Activated CD8-positive, alpha-beta memory T cell treated with anti-CD3 and anti-CD28 coated beads, Interleukin-2, amount 50 U/mL, for 1 hour (primary cell): ENCODE measurements around the gene GAN.

Experiments
- DNase-seq: peaks from one replicate; pipeline ENCODE4 v3.0.0-alpha.2; 2020; ENCODE audit errors: extremely low read depth

Gene GAN

GRCh38 chr16:81353895-81354294 is 39.1 kb downstream of the GAN start:
- DNase-seq, result no peak

- no peak for DNase-seq
These were observed 43.0 kb downstream of the GAN start for GRCh38 chr16:81357711-81358260.

GRCh38 chr16:81358860-81359259 is 44.1 kb downstream of the GAN start:
- no peak for DNase-seq

DNA sequence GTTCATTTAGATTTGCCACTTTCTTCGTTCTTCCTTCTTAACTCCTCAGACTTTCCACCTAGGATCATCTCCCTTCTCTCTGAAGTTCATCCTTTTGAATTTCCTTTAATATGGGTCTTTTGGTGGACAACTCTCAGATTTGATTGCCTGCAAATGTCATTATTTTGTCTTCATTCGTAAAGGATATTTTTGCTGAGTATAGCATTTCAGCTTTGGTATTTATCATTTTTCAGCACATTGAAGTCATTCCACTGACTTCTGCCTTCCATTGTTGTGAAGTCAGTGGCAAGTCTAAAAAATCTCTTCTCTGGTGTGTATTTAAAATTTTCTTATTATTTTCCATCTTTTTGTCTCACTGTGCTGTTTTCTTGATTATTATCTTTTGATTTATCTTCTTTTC is 45.4 kb downstream of the GAN start:
- no peak for DNase-seq

- DNase-seq, result no peak
These were observed 51.0 kb downstream of the GAN start for GRCh38 chr16:81365731-81366130.

DNA sequence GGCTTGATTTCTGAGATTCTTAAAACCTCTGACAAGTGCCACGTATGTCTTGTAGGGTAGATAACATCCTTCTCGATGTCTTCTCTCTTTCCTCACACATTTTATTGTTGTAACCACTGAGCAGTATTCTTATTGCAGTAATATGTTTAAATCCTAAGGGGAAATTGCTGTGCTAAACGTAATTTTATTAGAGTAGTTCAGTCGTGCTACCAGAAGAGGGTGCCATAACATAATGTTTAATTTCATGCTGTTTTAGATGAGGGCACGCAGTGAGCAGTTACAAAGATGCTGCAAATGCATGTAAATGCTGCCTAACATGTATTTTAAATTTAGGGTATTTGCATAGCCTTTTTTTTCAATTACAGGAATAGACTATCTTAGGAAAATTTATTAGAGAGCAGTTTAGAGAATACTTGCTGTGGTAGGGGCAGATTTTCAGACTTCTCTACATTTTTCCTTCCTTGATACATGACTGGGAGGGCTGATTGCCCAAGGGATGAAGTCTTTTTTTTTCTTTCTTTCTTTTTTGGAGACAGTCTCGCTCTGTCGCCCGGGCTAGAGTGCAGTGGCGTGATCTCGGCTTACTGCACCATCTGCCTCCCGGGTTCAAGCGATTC is 51.7 kb downstream of the GAN start:
- no peak for DNase-seq

DNA sequence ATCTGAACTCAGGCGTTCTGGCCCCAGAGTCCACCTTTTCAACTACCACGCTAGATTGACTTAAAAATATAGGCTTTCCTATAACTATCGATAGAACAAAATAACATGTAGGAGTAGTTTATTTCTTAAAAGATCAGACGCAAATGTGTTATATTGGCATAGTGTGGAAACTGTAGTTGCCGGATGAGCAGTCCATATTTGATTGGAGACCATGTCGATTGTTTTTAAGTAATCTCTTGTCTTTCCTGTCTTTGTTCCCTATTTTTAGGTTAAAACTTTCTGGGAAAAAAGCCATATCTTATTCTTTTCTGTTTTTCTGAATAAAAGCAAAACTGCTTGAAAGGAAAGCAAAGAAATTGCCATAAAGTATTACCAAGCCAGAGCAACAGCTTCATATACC is 53.1 kb downstream of the GAN start:
- no peak for DNase-seq

DNA sequence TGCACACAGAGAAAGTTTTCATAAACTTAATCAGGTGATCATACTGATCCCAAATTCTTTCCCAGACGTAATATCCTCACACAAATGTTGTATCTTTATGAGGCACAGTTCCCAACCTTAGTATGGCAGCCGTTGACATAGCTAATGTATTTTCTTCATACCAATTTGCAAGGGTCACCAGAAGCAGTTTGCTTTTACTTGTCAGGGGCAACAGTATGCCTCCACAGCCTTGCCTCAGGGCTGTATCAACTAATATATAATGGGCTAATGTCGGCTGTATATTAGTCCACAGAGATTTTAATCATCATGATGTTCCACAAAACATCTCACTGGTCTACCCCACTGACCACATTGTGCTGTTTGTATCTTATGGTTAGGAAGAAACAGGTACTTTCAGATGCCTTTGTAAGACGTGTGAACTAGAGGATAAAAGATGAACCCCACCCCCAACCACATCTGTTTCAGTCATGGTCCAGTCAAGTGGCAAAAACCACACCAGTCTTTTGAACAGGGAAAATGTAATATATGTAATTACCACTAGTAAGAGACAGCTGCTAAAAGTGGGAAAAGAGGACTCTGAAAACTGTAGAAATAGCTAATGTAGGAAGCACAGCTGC is 55.2 kb downstream of the GAN start:
- no peak for DNase-seq

DNA sequence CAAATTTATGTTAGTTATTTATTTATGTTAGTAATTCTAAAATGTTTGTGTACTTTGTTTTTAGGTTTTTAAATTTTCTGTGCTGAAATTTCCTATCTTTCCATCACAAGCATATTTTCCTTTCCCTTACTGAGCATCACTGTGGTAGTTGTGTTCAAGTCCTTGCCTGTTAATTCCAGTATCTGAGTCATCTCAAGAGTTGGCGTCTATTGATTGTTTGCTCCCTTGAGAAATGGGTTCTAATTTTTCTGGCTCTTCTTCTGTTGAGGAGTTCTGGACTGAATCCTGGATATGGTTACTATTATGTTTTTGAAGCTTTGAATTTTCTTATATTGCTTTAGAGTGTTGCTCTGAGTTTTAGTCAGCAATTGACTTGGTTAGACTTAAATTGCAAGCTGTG is 56.3 kb downstream of the GAN start:
- no peak for DNase-seq

DNA sequence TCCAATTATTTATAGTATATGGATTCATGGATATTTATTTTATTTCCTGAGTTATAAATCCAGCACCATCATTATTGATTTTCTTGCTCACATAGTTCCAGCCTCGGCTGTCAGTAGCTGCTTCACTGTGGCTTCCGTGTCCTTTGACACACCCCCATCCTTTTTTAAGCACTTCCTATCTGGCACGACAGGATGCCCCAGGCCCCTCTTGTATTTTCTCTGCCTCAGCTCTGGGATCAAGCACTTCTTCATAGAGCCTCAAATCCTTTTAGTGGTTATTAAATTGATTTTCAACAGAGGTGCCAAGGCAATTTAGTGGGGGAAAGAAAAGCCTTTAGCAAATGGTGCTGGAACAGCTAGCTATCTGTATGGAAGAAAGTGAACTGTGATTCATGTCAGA is 59.8 kb downstream of the GAN start:
- DNase-seq, result no peak

DNA sequence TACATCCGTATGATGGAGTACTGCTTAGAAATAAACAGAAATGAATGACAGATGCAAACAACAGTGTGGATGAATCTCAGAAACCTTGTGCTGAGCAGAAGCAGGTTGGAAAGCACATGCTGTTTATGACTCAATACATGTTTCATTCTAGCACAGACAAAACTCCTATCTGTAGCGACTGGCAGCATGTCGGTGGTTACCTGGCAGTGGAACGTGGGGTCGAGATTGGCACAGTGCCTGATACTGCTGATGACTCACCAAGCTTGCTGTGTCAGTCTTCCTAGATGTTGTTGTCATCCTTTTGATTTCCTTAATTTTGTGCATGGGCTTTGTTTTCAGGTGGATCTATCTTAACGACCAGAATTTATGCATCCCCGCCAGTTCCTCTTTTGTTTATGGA is 62.1 kb downstream of the GAN start:
- DNase-seq, result no peak

DNA sequence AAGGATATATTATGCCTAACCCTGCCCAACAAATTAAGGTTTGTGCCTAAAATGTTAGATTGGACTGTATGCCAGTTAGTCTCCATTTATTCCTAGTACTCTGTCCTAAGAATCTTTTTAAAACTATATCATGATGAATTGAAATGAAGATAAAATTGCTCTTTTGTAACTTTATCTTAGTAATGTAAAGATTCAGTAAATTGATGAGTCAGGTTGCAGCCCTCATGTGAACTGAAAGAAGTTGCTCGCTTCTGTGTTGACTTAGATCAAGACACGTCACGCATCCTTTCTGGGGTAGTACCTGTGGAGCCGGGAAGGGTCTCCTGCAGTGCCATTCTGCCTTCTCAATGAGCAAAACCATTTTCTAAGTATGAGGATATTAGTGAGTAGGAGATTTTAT is 63.3 kb downstream of the GAN start:
- no peak for DNase-seq

DNA sequence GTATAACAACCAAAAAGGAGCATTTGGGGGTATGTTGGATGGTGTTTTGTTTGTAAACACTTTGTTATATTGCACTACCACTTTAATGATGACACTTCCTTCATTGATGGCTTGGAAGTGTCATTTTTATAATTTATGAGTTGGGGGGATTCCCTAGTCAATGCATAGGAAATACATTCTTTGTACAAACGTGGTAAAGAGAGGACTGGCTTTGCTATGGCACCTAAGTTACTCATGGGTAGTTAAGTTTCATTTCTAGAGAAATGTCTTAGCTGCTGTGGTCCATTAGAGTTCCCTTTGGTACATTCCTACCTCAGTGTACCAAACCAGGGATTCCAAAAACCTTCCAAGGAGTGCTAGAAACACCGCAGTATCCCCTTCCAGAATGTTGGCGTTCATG is 66.2 kb downstream of the GAN start:
- DNase-seq, result no peak

GRCh38 chr16:81384006-81384405 is 69.2 kb downstream of the GAN start:
- DNase-seq, result no peak

DNA sequence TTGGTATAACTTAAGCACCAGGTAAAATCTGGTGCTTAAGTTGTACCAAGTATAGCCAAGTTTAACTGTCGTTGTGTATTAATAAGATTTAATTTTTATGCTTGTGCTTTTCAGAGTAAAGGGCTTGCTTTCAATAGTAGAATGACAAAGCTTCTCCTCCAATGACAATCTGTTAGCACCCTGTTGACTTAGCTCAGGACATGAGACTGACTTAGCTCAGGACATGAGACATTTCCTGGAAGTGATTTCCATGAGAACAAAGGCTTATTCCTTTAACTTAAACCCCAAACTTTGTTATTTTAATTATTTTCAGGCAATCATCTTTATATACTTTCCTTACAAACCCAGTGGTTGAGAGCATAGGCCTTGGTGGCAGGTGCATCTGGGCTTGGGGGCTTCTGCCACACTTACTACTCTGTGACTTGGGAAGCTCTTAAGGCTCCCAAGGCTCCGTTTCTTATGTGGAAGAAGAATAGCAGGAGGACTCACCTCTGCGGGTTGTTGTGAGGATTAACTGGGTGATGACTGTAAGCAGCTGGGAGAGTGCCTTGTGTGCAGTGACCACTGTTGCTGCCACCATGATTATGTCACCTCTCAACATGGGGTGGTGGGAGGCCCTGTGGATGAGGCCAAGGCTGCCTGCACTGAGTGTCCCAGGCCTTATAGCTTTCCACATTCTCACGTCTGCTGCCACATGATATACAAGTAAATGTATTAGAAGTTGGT is 70.4 kb downstream of the GAN start:
- DNase-seq, result no peak

- no peak for DNase-seq
These were observed 73.6 kb downstream of the GAN start for GRCh38 chr16:81388357-81388756.

- no peak for DNase-seq
These were observed 76.1 kb downstream of the GAN start for GRCh38 chr16:81390840-81391239.

GRCh38 chr16:81392011-81392410 is 77.2 kb downstream of the GAN start:
- no peak for DNase-seq

DNA sequence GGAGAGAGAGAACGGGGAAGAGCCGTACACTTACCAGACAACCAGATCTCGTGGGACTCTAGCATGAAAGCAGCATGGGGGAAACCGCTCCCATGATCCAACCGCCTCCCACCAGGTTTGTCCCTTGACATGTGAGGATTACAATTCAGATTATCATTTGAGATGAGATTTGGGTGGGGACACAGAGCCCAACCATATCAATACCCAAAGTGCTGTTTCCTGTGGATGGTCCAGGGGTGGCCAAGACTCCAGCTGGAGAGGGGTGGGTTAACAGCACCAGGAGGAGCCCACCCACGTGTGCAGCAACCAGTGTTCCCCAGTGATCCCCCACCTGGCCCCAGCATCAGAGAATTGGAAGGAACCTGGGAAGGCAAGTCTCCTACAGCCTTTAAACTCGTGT is 79.7 kb downstream of the GAN start:
- no peak for DNase-seq

- no peak for DNase-seq
These were observed 80.3 kb downstream of the GAN start for GRCh38 chr16:81394966-81395655.

DNA sequence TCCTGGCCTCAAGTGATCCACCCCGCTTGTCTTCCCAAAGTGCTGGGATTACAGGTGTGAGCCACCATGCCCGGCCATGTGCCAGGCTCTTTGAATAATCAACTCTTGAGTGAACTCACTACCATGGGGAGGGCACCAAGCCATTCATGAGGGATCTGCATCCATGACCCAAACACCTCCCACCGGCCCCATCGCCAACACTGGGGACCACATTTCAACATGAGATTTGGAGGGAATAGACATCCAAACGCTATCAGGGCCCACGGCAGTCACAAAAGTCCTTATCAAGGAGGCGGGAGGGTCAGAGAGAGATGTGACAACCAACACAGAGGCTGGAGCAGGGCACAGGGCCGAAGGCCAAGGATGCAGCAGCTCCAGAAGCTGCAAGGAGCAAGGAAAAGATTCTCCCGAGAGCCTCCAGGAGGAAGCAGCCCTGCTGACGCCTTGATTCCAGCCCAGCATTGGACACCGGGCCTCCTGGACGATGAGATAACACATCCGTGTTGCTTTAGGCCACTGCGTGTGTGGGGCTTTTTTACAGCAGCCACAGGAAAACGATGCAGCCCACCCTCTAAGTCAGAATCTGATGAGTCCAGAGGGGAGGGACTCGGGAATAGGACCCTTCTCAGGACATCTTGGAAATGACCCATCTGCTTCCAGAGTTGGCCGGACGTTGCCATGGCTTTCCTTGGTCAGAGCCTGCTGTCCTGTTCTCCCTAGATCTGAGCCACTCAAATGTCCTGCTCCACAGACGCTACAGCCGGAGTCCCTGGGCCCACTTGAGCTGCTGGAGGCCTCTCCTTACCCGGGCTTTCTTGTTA is 82.5 kb downstream of the GAN start:
- no peak for DNase-seq
